CD4-positive, alpha-beta T cell treated with Interleukin-6 at 100 ng/mL for 8 hours (primary cell): ENCODE data around the gene PRR13.
A peak's percentile ranks its signal among the peaks of the same experiment; 100 is the strongest.
"Not testable (repeated sequence)": the region's sequence is repeated elsewhere in the genome, so short reads cannot be mapped to it uniquely, and the experiment has no call there.

Experiments used
- DNase-seq: peaks from one replicate; pipeline ENCODE4 v3.0.0-alpha.2; 2020; ENCODE audit warnings: mixed read lengths, low spot score

The PRR13 gene

DNA sequence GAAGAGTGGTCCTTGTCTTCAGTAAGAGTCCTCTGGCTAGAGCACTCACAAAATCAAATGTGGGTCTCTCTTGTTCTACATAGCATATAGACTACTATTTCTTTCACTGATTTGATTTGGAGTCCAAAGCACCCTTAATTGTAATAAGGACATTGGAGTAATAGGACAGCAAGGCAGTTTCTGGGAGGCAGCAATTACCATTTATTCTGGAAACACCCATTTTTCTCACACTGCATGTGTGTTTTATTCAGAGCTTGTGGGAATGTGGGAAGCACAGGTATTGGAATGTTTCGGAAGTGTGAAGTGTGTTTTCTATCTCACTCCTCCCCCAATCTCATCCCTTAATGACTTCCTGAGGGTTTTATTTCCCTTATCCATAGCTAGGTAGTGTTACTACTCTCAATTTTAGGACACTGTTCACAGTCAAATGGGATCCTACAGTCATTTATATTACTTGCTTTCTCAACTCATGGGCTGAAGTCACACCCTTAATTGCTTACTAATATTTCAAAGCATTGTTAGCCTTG, 30.6 kb downstream of the PRR13 start:
- DNase-seq: no peak

DNA sequence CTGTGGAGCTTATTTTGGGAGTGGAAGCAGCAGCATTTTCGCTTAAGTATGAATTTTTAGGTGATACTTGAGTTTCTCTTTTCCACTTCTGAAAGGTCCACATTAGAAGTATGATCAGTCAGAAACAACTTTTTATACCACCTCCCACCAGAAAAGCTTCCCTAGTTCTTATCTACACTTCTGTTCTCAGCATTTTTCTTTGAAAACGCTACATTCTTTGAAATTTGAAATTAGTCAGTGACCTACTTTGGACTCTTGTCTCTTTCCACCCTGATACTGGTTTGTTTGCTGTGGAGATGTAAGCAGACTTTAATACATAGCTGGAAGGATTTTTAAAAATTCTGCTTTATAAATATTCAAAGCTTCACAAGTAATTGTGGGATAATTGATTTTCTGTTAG, 32.5 kb downstream of the PRR13 start:
- no peak for DNase-seq

DNA sequence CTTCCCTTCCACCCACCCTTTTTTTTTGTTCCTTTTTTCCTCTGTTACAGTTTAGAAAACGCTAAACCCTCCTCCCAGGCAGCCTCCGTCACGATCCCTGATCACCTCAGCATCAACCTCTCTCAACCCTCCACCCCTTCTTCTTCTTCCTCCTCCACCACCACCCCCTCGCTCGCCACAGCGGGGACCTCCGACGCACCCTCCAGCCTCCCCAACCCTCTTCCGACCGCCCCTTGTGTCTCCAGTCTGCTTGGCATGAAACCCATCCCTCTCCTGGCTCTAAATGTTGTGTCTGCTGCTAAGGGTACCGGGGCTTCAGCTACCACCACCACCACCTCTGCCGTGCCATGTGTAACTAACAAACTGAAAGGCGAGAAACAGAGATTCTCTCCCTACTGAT, 33.3 kb downstream of the PRR13 start:
- no peak for DNase-seq

DNA sequence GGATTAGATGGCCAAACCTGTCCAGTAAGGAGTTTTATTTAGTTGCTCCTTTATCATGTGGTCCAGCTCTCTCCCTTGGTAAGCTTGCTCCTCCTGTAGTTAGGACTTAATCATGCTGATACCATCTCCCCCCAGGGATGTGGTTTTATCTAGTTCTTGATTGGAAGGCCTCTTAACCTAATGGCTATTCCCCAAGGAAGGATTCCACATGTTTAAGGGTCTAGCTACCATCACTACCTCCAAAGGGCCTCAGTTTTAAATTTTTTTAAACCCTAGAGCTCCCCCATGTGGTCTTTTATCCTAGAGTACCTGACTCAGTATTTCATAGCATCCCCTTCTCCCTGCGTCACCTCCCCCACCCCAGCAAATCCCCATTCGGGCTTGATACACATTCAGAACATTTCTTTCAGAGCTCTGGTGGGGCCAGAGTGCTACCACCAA, 35.3 kb downstream of the PRR13 start:
- no peak for DNase-seq

DNA sequence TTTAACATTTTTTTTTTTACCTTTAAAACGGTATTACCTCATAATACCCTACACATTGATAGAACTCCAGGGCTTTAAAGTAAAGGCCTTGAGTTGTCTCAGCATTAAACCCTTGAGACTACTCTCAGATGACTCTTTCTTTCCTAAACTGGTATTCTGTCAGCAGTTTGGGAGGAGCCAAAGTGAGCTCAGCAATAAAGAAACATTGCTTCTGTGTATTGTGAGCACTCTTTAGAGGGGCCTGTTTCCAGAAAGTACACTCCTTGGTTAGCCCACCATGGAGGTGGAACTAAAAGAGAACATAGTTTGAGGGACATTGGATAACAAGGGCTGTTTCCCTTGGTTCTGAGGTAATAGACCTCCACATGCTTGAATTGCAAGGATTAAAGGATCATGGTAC, 37.3 kb downstream of the PRR13 start:
- no peak for DNase-seq

DNA sequence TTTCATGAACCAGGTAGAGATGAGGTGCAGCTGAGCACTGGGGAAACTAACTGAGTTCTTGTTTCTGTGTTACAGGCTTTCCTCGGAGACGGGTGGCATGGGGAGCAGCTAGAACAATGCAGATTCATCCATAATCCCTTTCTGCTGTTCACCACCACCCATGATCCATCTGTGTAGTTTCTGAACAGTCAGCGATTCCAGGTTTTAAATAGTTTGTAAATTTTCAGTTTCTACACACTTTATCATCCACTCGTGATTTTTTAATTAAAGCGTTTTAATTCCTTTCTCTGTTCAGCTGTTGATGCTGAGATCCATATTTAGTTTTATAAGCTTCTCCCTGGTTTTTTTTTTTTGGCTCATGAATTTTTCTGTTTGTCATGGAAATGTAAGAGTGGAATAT, 37.8 kb downstream of the PRR13 start:
- no peak for DNase-seq

DNA sequence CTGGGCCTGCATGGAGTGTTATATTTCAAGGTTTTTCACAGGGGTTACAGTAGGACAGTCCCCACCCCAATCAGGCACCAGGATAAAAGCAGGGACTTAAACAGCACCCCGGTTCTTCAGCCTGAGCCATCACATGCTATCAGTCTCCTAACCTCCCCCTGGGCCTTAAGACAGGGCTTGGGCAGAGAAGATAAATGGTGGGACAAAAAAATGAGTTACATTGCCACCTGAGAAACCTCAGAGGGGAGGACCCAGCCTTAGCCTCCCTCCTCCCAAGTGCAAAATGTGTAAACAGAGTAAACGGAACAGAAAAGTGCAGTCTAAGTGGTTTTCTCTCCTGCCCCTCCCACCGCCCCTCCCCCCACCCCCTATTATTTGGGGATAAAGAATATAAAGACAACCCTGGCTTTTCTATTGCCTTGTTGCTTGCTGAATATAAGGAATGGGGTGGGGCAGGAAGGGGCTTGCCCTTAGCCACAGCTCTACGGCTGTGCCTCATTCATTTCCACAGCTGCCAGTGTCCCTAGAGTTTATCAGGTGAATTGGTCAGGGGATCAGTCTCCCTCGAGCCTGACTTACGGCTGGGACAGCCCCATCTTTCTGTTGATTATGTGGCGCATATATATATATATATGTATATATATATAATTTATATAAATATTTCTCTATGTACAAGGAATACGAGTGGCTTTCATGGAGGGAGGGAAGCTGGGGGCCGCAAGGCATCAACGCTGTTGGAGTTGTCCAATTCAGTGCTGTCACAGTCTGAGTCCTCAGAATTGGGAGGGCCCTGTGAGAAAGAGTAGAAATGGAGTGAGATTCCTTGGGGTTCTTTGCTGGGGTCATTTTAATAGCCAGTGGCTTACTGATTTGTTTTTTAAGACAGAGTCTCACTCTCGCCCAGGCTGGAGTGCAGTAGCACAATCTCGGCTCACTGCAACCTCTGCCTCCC, 39.2 kb downstream of the PRR13 start:
- DNase-seq: no peak

DNA sequence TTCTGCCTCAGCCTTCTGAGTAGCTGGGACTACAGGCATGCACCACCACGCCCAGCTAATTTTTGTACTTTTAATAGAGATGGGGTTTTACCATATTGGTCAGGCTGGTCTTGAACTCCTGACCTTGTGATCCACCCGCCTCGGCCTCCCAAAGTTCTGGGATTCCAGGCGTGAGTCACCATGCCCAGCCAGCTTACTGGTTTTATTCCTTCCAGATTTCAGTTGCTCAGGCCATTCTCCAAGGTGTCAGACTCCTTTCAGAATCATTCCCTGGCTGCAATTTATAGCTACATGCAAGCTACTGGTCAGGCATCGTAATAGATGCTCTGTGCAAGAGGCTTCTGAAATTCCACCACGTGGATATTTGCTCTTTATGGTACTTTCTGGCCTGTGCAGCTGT, 39.9 kb downstream of the PRR13 start:
- not testable (repeated sequence) for DNase-seq

DNA sequence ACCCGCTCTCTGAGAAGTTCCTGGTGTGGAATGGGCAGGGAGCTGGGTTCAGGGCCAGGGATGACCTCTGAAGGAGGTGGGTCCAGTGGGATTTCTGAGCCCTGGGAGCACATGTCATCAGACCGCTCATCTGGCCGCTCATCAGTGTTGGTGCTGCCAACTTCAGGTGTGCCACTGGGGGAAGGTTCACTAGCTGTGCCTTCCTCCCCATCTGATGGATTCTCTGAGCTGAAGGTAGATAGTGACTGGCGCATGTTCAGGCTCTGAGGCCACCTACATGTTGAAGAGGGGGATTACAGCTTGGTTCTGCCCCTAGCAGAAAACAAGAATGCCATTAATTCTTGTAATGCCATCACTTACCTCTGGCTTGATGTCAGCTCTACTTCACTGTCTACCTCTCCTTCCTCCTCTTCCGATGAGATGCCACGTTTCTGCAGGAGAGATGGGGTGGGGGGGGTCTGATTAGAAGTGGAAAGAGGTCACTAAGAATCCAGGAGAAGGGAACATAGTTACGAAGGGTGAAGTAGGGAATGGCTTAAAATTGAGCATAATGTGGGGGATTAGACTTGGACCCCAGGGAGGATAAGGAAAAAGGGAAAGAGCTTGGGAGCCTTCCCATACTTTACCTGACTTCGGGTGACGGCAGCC, 40.5 kb downstream of the PRR13 start:
- DNase-seq: no peak

DNA sequence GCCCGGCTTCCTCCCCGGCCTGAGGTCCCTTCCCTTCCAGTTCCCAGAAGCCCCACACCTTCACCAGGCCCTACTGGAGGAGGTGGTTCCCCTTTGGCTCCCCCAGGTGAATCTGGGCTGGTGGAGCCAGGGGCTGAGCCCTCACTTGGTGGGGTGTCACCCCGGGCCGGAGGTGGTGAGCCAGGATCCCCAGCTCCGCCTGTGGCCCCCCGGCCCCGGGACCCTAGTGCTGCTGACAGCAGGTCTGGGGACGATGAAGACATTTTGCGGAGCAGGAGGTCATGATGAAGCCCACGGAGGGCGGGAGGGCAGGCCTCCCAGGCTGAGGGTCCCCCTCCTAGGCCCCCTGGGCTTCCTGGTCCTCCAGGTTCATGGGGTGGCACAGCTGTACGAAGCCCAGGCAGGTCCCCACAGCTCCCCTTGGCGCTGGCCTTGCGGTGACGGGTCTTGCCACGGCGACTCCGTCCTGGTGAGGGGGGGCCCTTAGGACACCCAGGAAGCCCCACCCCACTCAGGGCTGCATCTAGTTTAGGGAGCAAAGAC, 41.2 kb downstream of the PRR13 start:
- DNase-seq: no peak

DNA sequence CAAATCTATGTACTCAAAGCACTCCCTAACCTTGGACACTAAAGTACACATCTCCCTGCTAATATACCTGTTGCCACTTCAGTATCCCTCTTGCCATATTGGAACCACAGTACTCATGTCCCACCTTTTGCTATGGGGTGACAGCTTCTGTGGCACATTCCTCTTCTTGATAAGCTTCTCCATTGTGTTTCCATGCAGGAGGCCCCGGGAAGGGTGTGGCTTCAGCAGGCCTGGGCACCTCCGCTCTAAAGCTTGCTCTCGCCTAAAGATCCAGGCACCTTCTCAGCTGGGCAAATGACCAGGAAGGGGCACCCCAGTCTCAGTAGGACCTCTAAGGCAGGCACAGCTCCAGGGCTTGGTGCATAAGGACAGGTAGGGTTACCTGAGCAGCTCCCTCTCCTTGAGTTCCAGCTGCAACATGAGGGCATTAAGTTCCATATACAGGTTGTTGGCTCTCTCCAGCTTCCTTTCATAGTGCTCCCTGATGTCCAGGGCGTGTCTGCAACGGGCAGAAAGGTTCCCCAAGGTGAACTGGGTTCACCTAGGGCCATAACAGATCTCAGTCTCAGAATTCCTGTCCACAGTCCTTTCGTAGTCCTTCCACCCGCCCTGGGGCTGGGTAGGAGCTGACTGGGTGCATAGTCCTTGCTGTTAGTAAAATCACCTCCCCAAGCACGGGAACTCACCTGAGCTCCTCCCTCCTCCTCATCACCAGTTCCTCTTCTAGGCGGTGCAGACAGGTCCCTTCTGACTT, 41.9 kb downstream of the PRR13 start:
- DNase-seq: no peak

DNA sequence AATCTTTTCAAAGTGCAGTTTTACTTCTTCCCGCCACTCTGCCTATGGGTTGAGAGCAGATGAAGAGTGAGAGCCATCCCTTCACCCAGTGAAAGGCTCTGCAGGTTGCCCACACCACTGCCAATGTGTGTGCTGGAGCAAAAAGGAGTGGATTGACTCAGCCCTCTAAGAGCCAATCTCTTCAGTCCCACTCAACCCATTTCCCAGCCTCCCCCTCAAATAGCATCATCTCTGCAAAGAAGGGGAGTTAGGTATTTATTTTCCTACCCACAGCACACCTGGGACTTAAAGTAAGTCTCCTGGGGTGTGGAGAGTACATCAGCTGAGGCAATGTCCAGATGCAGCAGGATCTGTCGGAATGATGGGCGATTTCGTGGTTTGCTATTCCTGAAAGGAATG, 42.4 kb downstream of the PRR13 start:
- DNase-seq: no peak

DNA sequence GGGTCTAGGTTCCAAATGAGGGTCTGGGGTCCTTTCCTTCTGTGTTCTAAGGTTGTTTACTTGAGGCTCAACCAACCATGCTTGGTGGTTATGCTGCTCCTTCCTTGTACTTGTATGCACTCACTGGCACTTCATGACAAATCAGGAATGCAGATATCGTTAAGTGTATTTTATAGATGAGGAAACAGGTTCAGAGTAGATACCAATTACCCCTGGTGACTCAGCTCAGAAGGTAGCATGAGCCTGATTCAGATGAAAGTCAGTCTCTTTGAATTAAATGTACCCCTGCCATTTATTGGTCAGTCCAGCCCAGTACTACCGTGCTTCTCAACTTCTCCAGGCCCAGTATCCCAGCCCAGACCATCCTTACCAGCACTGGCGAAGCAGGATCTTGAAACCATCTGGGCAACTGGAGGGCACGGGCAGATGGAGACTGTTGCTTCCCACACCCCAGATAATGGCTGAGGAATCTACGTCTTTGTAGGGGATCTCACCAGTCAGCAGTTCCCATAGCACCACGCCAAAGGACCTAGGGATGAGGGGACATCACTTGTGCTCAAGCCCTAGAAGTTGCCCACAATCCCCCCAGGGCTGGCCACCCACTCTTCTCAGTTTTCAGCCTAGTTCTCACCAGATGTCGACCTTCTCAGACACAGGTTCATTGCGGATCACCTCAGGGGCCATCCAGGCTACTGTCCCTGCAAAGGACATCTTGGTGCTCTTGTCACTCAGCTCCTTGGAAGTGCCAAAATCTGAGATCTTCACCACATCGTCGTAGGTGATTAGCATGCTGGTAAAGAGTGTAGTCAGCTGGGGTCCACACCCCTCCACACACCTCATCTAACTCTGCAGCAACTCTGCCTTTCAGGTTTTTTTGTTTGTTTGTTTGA, 43.4 kb downstream of the PRR13 start:
- DNase-seq: no peak

DNA sequence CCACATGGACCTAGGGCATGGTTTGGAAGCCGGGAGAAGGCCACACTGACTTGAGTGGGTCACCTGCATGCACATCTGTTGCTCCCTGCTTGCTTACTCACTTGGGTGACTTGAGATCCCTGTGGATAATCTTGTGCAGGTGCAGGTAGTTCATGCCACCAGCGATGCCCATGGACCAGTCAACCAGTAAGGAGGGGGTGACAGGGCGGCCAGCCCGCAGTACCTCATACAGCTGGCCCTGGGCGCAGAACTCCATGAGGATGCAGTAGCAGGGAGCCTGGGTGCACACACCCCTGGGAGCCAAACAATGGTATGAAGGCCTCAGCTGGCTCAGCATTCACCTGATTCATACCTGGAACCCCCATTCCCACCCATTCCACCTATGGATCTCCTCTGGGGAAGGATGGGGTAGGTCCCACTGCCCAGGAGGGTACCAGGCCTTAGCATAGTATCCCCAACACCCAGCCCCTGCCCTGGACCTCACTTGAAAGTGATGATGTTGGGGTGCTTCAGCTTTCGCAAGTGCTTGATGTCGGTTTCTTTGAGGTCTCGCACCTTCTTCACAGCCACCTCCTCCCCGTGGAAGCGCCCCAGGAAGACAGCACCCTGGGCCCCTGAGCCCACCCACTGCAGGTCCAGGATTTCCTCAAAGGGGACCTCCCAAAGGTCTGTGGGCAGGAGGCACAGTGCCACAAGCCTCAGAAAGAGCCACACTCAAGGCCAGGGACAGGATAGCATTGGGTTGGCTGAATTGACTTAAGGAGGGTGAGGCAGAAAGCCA, 44.6 kb downstream of the PRR13 start:
- no peak for DNase-seq

DNA sequence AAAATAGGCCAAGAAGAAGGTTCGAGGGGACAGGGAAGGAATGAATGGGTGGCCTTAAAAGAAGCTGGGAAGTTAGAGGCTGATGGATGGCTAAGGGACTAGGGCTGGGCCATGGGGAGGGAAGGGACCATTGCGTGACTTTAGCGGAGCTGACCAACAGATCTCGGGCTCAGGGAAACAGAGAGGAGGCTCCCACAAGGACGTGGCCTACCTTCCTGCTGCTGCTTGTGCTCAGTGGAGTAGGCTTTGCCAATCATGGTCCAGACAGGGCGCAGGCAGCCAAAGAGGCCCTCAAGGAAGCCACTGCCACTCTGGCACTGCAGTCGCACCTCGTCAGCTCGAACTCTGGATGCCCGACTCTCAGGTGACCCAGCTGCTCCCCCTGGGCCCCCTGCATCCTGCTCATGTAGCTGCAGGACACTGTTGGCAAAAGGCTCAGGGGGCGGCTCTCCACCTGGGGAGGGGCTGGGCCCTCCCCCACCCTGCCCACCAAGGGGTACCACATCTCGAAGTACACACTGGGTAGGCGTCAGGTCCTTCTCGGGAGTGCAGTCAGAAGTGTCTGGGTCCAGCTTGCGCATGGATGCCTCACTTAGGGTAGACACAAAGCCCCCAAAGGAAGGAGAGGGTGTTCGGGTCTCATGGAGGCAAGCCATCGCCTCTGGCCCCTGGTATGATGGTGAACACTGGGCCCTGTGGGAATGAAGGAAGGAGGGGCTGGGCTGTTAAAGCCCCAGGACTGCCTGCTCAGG, 45.4 kb downstream of the PRR13 start:
- no peak for DNase-seq

DNA sequence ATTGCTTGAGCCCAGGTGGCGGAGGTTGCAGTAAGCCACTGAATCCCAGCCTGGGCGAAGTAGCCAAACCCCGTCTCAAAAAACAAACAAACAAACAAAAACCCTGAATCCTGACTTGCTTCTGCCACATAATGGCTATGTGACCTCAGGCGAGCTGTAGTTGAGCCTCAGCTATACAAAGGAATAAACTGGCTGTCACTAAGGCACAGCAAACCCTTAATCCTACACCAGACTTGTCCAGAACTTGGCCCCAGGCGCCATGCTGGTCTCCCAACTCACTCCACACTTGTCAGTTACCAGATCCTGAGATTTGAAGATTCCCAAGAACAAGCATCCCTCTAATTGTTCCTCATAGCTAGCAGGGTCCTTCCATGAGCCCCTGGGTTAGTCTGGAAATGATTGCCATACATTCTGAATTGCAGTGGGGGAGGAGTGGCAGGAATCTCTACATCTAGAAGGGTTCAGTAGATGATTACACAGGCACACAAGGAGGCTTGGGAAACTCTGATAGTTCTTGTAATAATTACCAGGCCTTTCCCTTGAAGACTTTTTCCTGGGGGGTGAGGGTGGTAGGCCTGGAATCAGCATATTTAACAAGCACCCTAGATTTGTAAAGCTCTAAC, 47.8 kb downstream of the PRR13 start:
- no peak for DNase-seq

DNA sequence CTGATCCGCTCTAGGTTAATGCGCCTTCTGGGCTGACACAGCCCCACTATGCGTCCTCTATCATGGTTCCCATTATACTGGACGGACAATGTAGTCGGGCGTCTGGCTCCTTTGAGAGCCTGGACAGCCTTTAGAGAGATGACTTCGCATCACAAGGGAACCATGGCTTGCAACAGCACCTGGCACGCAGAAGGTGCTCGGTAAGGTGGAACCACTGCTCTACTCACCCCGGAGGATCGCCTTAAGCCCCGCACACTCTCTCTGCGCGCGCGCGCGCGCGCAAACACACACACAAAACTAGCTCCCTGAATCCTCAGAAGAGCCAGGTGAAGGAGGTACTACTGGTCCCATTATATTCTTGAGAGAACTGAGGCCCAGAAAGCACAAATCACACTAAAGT, 50.7 kb downstream of the PRR13 start:
- no peak for DNase-seq

DNA sequence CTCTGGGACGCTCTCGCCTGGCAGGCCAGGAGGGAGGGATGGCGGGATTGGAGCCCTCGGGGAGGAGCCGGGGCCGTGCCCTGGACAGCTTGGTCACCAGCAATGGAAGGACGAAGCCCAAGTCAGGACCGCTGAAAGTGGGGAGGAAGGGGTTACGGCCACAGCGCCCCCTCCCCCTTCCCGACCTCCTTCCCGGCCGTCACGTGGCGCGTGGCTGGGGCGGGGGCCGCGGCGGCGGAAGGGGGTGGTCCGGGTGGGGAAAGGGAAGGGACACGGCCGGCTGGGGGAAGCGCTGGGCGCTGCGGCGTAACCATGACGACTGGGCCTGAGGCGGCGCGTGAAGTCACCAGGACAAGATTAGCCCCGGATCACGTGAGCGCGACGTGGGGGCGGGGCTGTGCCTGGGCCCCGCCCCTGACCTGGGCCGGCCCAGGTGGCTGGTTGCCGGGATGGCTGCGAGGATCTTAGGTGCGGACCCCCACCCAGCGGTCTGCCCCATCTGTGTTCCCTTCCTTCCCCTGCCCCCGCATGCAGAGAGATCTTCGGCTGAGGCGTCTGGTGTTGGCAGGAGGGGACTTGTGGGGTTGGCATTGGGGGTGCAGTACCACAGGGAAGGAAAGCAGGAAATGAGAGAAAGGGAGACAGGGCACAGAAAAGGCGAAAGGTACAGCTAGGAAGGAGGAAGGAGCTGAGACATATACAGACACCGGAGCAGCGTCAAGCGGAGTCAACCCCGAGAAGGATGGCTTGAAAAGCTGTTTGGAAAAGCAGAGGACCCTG, 51.5 kb downstream of the PRR13 start:
- DNase-seq: peak; percentile 86
